Heart right ventricle (tissue), 16 donors: Measurements from ENCODE around the gene MSL2. TPM values are rescaled to one million over a fixed set of nuclear protein-coding genes. Genes with fewer than 3 reads are reported as not detected.
"Not testable (repeated sequence)": the region's sequence is repeated elsewhere in the genome, so short reads cannot be mapped to it uniquely, and the experiment has no call there.

Source experiments
- ATAC-seq, 8 donors: fragments of 200-7000 bp; cut with Tn5 transposase; one replicate each; pipeline ENCODE4 v1.9.1; 2020; ENCODE audit warnings: mild to moderate bottlenecking in 8 of 8, moderate library complexity in 8 of 8, moderate number of reproducible peaks in 1 of 8
- DNase-seq, 2 donors: peaks; one replicate each; pipeline ENCODE4 v3.0.0-alpha.2; 2020
- H3K27ac ChIP-seq, 10 donors: fragments of 200-600 bp; sonication (generic) in 2 of 10; one replicate each; pipeline versions ENCODE4 v1.5.0 to v1.8.0; 2020 to 2022; ENCODE audit warnings: mild to moderate bottlenecking in 3 of 10
- H3K27me3 ChIP-seq, 7 donors: fragments of 200-600 bp; one replicate each; pipeline ENCODE4 v1.8.0; 2021 to 2022; ENCODE audit warnings: mild to moderate bottlenecking in 2 of 7
- H3K36me3 ChIP-seq, 9 donors: fragments of 200-600 bp; sonication (generic) in 1 of 9; one replicate each; pipeline versions ENCODE4 v1.5.0 to v1.8.0; 2020 to 2022; ENCODE audit warnings: mild to moderate bottlenecking in 2 of 9
- H3K4me1 ChIP-seq, 9 donors: fragments of 200-600 bp; sonication (generic) in 1 of 9; one replicate each; pipeline versions ENCODE4 v1.5.0 to v1.8.0; 2020 to 2022; ENCODE audit warnings: mild to moderate bottlenecking in 4 of 9
- H3K4me3 ChIP-seq, 10 donors: fragments of 200-600 bp; sonication (generic) in 2 of 10; one replicate each; pipeline versions ENCODE4 v1.5.0 to v1.8.0; 2020 to 2022; ENCODE audit warnings: mild to moderate bottlenecking in 7 of 10, moderate library complexity in 2 of 10
- H3K9me3 ChIP-seq, 11 donors: fragments of 200-600 bp in 10 of 11; sonication (generic) in 2 of 11; one replicate each; pipeline versions ENCODE4 v1.5.0 to v1.8.0; 2013 to 2022; ENCODE audit warnings: mild to moderate bottlenecking in 2 of 11, control low read depth in 1 of 11, moderate library complexity in 1 of 11
- WGBS, 2 donors: extraction: QIAGEN DNeasy Blood & Tissue Kit; methylation state at CpG; one replicate each; pipeline ENCODE4 v1.1.7; 2013; ENCODE audit warnings: inconsistent platforms in 1 of 2; 5-methylcytosine and 5-hydroxymethylcytosine counted together
- intact Hi-C, 10 donors: fragments of 100-400 bp; cut with DNase I; formaldehyde crosslinking; loops; one replicate each; pipeline versions ENCODE4 v1.11.1 to v1.14.2; 2022
- polyA plus RNA-seq, 2 donors: library from polyadenylated mRNA; stranded (reverse); fragments of 200-250 nt; gene quantifications; one replicate each; pipeline ENCODE4 v1.2.3, GENCODE V29; 2013
- total RNA-seq, 10 donors: library from RNA; stranded (reverse); fragmentation: NEBNext Ultra II Directional in 3 of 10; extraction: Animal tissue kit (Norgen Biotek cat#: 25700) in 3 of 10; gene quantifications; one replicate each; pipeline versions ENCODE4 v1.2.1 to v1.2.4, GENCODE V29; 2021 to 2023
- TF ChIP-seq, protein P1 (sequence below), 9 donors: fragments of 200-600 bp; sonication (generic) in 2 of 9; IDR thresholded peaks; one replicate each; pipeline versions ENCODE4 v1.5.0 to v1.8.0; 2021 to 2022; ENCODE audit warnings: antibody characterized with exemption in 9 of 9, mild to moderate bottlenecking in 5 of 9, moderate library complexity in 1 of 9
- donor health status: Arrhythmogenic right ventricular cardiomyopathy.
- donor health status: ischemic (EF 13 %, LVEDD 7.1; RV severe dilation, severe dysfunction).
- donor health status: healthy with polysubstance abuse.
- donor health status: DM: no; HTN: yes; CAD: no.
- donor health status: DM: no; HTN: no; CAD: no.
- donor health status: ischemic (EF 25% LVEDD 6.9; RV normal size, moderate dysfunction).
- donor health status: ischemic (EF 25% LVEDD 5.7; RV mildly dilated, moderate dysfunction).
- donor health status: healthy.
- donor health status: DM: yes; HTN: yes; CAD: no.
- donor health status: Ischemic cardiomyopathy.
- donor health status: ischemic (EF 35%, LVEDD 5.7; RV mildly dilated, moderate dysfunction).
- donor health status: nonischemic (EF 11% LVEDD 7.7; RV severe dilation, severe dysfunction).
- donor health status: DM: yes; HTN: yes; CAD: no.
- donor health status: PGD.
- donor health status: ischemic (EF 29% LVEDD 5.4; RV normal size, mild dysfunction).
- donor health status: nonischemic (EF 23%, LVEDD 6.1; RV moderate dilation, normal function).

MSL2 gene
- total and polyA plus RNA-seq, 12 donors: 3.8 to 25.2 (median 20.1) TPM

DNA sequence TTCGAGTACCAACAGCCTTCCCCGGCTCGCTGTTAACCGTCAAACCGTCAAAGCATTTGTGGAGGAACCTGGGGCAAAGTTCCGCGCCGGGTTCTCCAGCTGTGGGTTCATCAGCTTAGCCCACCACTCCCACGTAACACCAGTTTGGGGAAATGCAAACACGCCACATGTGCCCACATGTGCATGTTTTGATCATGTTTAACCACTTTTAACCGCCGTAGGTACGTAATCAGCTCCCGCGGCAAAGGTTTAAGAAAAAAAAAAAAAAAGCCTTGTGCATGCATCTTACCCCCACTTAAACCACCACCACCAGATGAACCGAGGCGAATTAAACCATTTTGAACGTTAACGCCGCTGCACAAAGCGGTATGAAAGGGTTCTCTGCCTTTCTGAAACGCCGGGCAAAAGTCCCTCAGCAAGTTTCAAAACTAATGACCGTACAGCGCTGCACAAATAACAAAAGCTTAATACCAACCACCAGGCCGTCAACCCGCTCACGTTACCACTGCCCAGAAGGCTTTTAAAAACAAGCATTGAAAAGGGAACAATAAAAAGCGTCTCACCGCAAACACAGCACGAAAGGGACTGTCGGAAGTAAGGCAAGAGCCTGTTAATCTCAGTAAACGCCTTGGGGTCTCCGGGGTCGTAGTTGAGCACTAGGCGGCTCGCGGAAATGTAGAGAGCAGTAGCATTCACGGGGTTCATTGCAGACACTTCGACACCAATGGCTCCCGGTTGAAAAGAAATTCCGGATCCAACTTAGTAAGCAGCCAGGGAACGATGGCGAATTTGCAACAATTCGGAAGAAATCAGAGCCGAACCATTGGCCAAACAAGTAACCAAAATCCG lies 1.5 kb downstream of the MSL2 start:
- Histone ChIP-seq H3K27me3 (no peaks in the 10 kb centered on the region), H3K36me3 (no peaks in the 10 kb centered on the region), H3K27ac (peak overlapping the region; percentile 98 to 100 (median 100)), H3K4me1 (peaks cover 3 to 59% (median 51%) of the 10 kb centered on the region in 9 donors), H3K4me3 (peak overlapping the region; percentile 70 to 95 (median 80)), H3K9me3 (no peaks in the 10 kb centered on the region)
- 0% methylated on average over 47 of the region's 47 CpGs for WGBS, 2 donors
- intact Hi-C loops: loop anchor here in 7 of 10 donors (1.0 to 10.0 kb wide), 8 partner anchors 42 to 558 kb away; partner anchors contain the start of genes STAG1 (in 4 of the 7) and PPP2R3A (in 1 of the 7)
- no peak for DNase-seq
- TF ChIP-seq, protein P1, sequence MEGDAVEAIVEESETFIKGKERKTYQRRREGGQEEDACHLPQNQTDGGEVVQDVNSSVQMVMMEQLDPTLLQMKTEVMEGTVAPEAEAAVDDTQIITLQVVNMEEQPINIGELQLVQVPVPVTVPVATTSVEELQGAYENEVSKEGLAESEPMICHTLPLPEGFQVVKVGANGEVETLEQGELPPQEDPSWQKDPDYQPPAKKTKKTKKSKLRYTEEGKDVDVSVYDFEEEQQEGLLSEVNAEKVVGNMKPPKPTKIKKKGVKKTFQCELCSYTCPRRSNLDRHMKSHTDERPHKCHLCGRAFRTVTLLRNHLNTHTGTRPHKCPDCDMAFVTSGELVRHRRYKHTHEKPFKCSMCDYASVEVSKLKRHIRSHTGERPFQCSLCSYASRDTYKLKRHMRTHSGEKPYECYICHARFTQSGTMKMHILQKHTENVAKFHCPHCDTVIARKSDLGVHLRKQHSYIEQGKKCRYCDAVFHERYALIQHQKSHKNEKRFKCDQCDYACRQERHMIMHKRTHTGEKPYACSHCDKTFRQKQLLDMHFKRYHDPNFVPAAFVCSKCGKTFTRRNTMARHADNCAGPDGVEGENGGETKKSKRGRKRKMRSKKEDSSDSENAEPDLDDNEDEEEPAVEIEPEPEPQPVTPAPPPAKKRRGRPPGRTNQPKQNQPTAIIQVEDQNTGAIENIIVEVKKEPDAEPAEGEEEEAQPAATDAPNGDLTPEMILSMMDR (IDR thresholded peaks at IDR 0.05): no peak
- ATAC-seq: no peak

GRCh38 chr3:136193278-136194054 lies 2.7 kb downstream of the MSL2 start:
- DNase-seq: no peak
- ATAC-seq: no peak
- 0 to 2% methylated on average over 6 of the region's 6 CpGs for WGBS, 2 donors
- TF ChIP-seq, protein P1 (IDR thresholded peaks at IDR 0.05): no peak
- peaks cover 3 to 70% (median 60%) of the 10 kb centered on the region in 9 donors for H3K4me1 ChIP-seq
- H3K9me3 ChIP-seq: no peaks in the 10 kb centered on the region
- intact Hi-C loops: loop anchor here in 6 of 10 donors (5.0 to 10.0 kb wide), 5 partner anchors 41 to 559 kb away; partner anchors contain the start of gene STAG1 (in 2 of the 6)
- H3K27ac ChIP-seq: peak overlapping the region in 8 of 10 donors; percentile 99 to 100 (median 100)
- no peaks in the 10 kb centered on the region for H3K36me3 ChIP-seq
- no peaks in the 10 kb centered on the region for H3K27me3 ChIP-seq
- H3K4me3 ChIP-seq: peak overlapping the region; percentile 70 to 95 (median 80)

GRCh38 chr3:136192831-136193230 lies 3.3 kb downstream of the MSL2 start:
- Histone ChIP-seq H3K36me3 (no peaks in the 10 kb centered on the region), H3K9me3 (no peaks in the 10 kb centered on the region), H3K4me3 (peak overlapping the region; percentile 70 to 95 (median 80)), H3K27ac (peak overlapping the region in 7 of 10 donors; percentile 12 to 100 (median 100)), H3K27me3 (no peaks in the 10 kb centered on the region), H3K4me1 (peaks cover 3 to 70% (median 62%) of the 10 kb centered on the region in 9 donors)
- 3% methylated on average over 2 of the region's 2 CpGs for WGBS, 2 donors
- ATAC-seq: no peak
- intact Hi-C loops: loop anchor here in 6 of 10 donors (5.0 to 10.0 kb wide), 5 partner anchors 41 to 559 kb away; partner anchors contain the start of gene STAG1 (in 2 of the 6)
- TF ChIP-seq, protein P1 (IDR thresholded peaks at IDR 0.05): no peak
- no peak for DNase-seq

DNA sequence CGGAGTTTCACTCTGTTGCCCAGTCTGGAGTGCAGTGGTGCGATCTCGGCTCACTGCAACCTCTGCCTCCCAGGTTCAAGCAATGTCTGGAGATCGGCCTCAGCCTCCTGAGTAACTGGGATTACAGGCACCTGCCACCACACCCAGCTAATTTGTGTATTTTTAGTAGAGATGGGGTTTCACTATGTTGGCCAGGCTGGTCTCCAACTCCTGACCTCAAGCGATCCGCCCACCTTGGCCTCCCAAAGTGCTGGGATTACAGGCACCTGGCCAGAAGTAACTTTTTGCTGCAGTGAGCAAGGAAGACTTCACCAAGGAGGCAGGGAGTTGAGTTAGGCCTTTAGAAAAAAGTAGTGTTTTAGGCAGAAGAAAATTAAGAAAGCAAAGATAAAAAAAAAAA lies 3.9 kb downstream of the MSL2 start:
- WGBS, 2 donors: 19 to 40% methylated on average over 6 of the region's 6 CpGs
- peaks cover 0 to 70% (median 62%) of the 10 kb centered on the region in 9 donors for H3K4me1 ChIP-seq
- H3K4me3 ChIP-seq: peak overlapping the region in 8 of 10 donors; percentile 70 to 95 (median 82)
- intact Hi-C loops: loop anchor here in 6 of 10 donors (5.0 to 10.0 kb wide), 5 partner anchors 40 to 560 kb away; partner anchors contain the start of gene STAG1 (in 2 of the 6)
- peak overlapping the region in 5 of 10 donors; percentile 99 to 100 (median 100) for H3K27ac ChIP-seq
- H3K9me3 ChIP-seq, ATAC-seq, H3K36me3 ChIP-seq, H3K27me3 ChIP-seq, DNase-seq: not testable (repeated sequence)
